OCI-LY7 (cell line): ENCODE results near the gene PLXNA4. TPM values are rescaled to one million over a fixed set of nuclear protein-coding genes. Genes with fewer than 3 reads are reported as not detected.

ENCODE experiments used
- BruUV-seq: library from RNA; stranded (reverse); fragments of 400-500 nt; replicated peaks from 2 replicates; lab custom pipeline; 2021; lab: Mats Ljungman, UMichigan
- CTCF ChIA-PET: fragments of 300-600 bp; sonication (Branson Sonifier 250); formaldehyde crosslinking; loops from one replicate; lab custom pipeline; 2022; ENCODE audit warnings: antibody characterized with exemption; ENCODE audit not compliant: unreplicated experiment; lab: Charles Lee
- POLR2A ChIA-PET: fragments of 300-600 bp; sonication (Branson Sonifier 250); formaldehyde crosslinking; loops from one replicate; lab custom pipeline; 2022; ENCODE audit warnings: antibody characterized with exemption; lab: Charles Lee
- DNase-seq: peaks from one replicate; pipeline ENCODE4 v3.0.0-alpha.2; 2015; ENCODE audit warnings: low spot score
- H2AFZ ChIP-seq: fragments of 200-600 bp; sonication (generic), shearing (Covaris generic); 2 replicates; pipeline ENCODE4 v1.6.1; 2014; ENCODE audit warnings: mild to moderate bottlenecking, antibody characterized with exemption, low read length, moderate library complexity
- H3K27ac ChIP-seq: fragments of 200-600 bp; sonication (generic); 2 replicates; pipeline ENCODE4 v1.5.1; 2014; ENCODE audit warnings: mixed run types, low read depth, mild to moderate bottlenecking, moderate library complexity, low read length, inconsistent platforms; ENCODE audit not compliant: poor library complexity, severe bottlenecking
- H3K36me3 ChIP-seq: fragments of 200-600 bp; sonication (generic); 2 replicates; pipeline ENCODE4 v1.6.1; 2014; ENCODE audit warnings: mild to moderate bottlenecking, antibody characterized with exemption, low read length, moderate library complexity, mixed read lengths; ENCODE audit not compliant: insufficient read depth
- H3K4me1 ChIP-seq: fragments of 200-600 bp; sonication (generic); 2 replicates; pipeline ENCODE4 v1.5.1; 2014; ENCODE audit warnings: mild to moderate bottlenecking, low read length; ENCODE audit not compliant: insufficient read depth, poor library complexity, severe bottlenecking
- H3K4me2 ChIP-seq: fragments of 200-600 bp; sonication (generic); 2 replicates; pipeline ENCODE4 v1.6.1; 2014; ENCODE audit warnings: mild to moderate bottlenecking, low read length
- H3K4me3 ChIP-seq: fragments of 200-600 bp; sonication (generic); 2 replicates; pipeline ENCODE4 v1.5.1; 2014; ENCODE audit warnings: mild to moderate bottlenecking, low read depth, low read length; ENCODE audit not compliant: poor library complexity, severe bottlenecking
- H3K79me2 ChIP-seq: fragments of 200-600 bp; sonication (generic); 2 replicates; pipeline ENCODE4 v1.6.1; 2016; ENCODE audit warnings: low read depth, mild to moderate bottlenecking, low read length, moderate library complexity, mixed read lengths; ENCODE audit not compliant: insufficient read depth
- H3K9me2 ChIP-seq: fragments of 200-600 bp; sonication (generic); 2 replicates; pipeline ENCODE4 v1.6.1; 2016; ENCODE audit warnings: mild to moderate bottlenecking, low read length, mixed read lengths; ENCODE audit not compliant: insufficient read depth
- H3K9me3 ChIP-seq: fragments of 200-600 bp; sonication (generic); 2 replicates; pipeline ENCODE4 v1.6.1; 2014; ENCODE audit warnings: mild to moderate bottlenecking, mixed run types, low read length, mixed read lengths
- H4K20me1 ChIP-seq: fragments of 200-600 bp; sonication (generic); 2 replicates; pipeline ENCODE4 v1.6.1; 2014; ENCODE audit warnings: mild to moderate bottlenecking, antibody characterized with exemption, low read length, moderate library complexity, mixed read lengths; ENCODE audit not compliant: insufficient read depth
- EZH2phosphoT487 ChIP-seq: fragments of 200-600 bp; sonication (generic); IDR thresholded peaks from 2 replicates; pipeline ENCODE4 v1.6.1; 2018; ENCODE audit warnings: low read depth, borderline replicate concordance, mild to moderate bottlenecking, mixed run types, antibody characterized with exemption, low read length, moderate library complexity, mixed read lengths
- intact Hi-C: fragments of 100-400 bp; cut with micrococcal nuclease; formaldehyde crosslinking; loops from one replicate; pipeline ENCODE4 v1.10.0; 2022; ENCODE audit not compliant: unreplicated experiment
- total RNA-seq, 2 experiments: library from RNA; depleted of rRNA in 1 of 2; stranded (reverse); fragments of >200 nt in 1 of 2; shearing (Covaris generic) in 1 of 2; gene quantifications; 2 replicates each; pipeline ENCODE4 v1.2.3, GENCODE V29; 2014 to 2022
- TF ChIP-seq, protein P1 (sequence below): fragments of 200-600 bp; sonication (generic); conservative IDR thresholded peaks from 2 replicates; pipeline ENCODE4 v1.5.1; 2014; ENCODE audit warnings: mild to moderate bottlenecking, antibody characterized with exemption, low read length, moderate library complexity, mixed read lengths

PLXNA4 gene
- total RNA-seq, 2 experiments from 2014 or later: not detected

- BruUV-seq: no TSS peak
- Histone ChIP-seq H3K4me2 (no peak overlapping the region), H2AFZ (no peak overlapping the region), H3K36me3 (no peaks in the 10 kb centered on the region), H3K9me2 (no peaks in the 10 kb centered on the region), H3K9me3 (no peaks in the 10 kb centered on the region), H4K20me1 (no peaks in the 10 kb centered on the region), H3K27ac (no peak overlapping the region), H3K4me1 (no peaks in the 10 kb centered on the region), H3K4me3 (no peak overlapping the region), H3K79me2 (no peaks in the 10 kb centered on the region)
- ChIA-PET POLR2A (no interaction called here), CTCF (no interaction called here)
- no peak for DNase-seq
- intact Hi-C loops: no loop called here
- TF ChIP-seq, protein P1, sequence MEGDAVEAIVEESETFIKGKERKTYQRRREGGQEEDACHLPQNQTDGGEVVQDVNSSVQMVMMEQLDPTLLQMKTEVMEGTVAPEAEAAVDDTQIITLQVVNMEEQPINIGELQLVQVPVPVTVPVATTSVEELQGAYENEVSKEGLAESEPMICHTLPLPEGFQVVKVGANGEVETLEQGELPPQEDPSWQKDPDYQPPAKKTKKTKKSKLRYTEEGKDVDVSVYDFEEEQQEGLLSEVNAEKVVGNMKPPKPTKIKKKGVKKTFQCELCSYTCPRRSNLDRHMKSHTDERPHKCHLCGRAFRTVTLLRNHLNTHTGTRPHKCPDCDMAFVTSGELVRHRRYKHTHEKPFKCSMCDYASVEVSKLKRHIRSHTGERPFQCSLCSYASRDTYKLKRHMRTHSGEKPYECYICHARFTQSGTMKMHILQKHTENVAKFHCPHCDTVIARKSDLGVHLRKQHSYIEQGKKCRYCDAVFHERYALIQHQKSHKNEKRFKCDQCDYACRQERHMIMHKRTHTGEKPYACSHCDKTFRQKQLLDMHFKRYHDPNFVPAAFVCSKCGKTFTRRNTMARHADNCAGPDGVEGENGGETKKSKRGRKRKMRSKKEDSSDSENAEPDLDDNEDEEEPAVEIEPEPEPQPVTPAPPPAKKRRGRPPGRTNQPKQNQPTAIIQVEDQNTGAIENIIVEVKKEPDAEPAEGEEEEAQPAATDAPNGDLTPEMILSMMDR: no peak
- TF ChIP-seq EZH2phosphoT487: no peak
Observed at GRCh38 chr7:132206594-132206993, 369.7 kb downstream of the PLXNA4 start.

DNA sequence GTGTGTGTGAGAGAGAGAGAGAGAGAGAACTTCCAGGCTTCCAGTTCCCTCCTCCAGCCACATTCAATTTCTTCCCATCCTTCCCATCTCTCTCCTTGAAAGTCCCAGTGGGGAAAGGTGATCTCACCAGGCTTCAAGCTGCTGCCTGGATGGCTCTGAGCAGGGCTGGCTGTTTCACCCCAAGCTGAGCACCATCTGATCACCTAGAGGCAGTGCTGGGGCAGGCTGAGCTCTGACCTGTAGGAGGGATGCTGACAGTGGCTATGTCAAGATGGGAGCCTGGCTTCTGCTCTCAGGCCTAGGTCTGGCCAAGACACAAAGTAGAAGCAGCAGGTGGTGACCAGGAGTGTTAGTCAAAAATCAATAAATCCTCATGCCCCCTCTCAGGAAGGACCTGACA lies 370.8 kb downstream of the PLXNA4 start:
- intact Hi-C loops: no loop called here
- no peak overlapping the region for H2AFZ ChIP-seq
- no peaks in the 10 kb centered on the region for H3K9me2 ChIP-seq
- BruUV-seq: no TSS peak
- no peaks in the 10 kb centered on the region for H3K79me2 ChIP-seq
- H3K4me2 ChIP-seq: no peak overlapping the region
- no peak overlapping the region for H3K4me3 ChIP-seq
- no peak for DNase-seq
- CTCF ChIA-PET: no interaction called here
- POLR2A ChIA-PET: no interaction called here
- H3K9me3 ChIP-seq: no peaks in the 10 kb centered on the region
- H4K20me1 ChIP-seq: no peaks in the 10 kb centered on the region
- H3K4me1 ChIP-seq: no peaks in the 10 kb centered on the region
- no peak for TF ChIP-seq EZH2phosphoT487
- TF ChIP-seq, protein P1: no peak
- H3K27ac ChIP-seq: no peak overlapping the region
- no peaks in the 10 kb centered on the region for H3K36me3 ChIP-seq

DNA sequence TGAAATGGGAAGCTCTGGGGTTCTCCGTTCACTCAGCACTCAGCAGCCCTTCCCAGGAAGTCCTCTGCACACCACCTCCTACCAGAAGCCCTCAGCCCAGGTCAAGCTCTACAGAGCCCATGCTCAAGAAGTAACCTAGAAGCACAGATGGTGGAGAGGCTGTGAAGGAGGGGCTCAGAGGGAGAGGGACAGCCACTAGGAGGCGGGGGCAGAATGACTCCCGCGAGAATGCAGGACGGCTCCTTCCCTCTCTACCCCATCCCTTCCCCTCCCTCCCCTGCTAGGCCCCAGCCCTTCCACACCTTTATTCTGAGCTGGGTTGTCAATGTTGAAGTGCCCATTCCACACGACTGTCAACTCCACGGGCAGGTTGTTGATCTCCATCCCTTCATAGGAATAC lies 373.2 kb downstream of the PLXNA4 start:
- no peaks in the 10 kb centered on the region for H3K9me2 ChIP-seq
- ChIA-PET POLR2A (no interaction called here), CTCF (no interaction called here)
- no peaks in the 10 kb centered on the region for H3K36me3 ChIP-seq
- no TSS peak for BruUV-seq
- DNase-seq: no peak
- H3K9me3 ChIP-seq: no peaks in the 10 kb centered on the region
- H3K27ac ChIP-seq: no peak overlapping the region
- H3K4me2 ChIP-seq: no peak overlapping the region
- H3K4me3 ChIP-seq: no peak overlapping the region
- H3K4me1 ChIP-seq: no peaks in the 10 kb centered on the region
- no peaks in the 10 kb centered on the region for H3K79me2 ChIP-seq
- intact Hi-C loops: no loop called here
- H2AFZ ChIP-seq: no peak overlapping the region
- H4K20me1 ChIP-seq: no peaks in the 10 kb centered on the region
- TF ChIP-seq EZH2phosphoT487: no peak
- TF ChIP-seq, protein P1: no peak
